Gastroesophageal sphincter (tissue), 3 donors: ENCODE results near the gene SDK1.

Experiments used
- CTCF ChIP-seq, 4 experiments: fragments of 200-600 bp in 2 of 4; fragments of 450-650 bp in 2 of 4; sonication (generic) in 1 of 4; IDR thresholded peaks; one replicate each; pipeline ENCODE4 v1.5.1; 2017 to 2019; ENCODE audit warnings: antibody characterized with exemption in 4 of 4, mild to moderate bottlenecking in 2 of 4, moderate library complexity in 2 of 4
- EP300 ChIP-seq: sonication (generic); formaldehyde crosslinking; IDR thresholded peaks from one replicate; pipeline ENCODE4 v1.6.1; 2017; ENCODE audit warnings: antibody characterized with exemption, mild to moderate bottlenecking

GRCh38 chr7:3264693-3265339, 36.2 kb upstream of the SDK1 start:
- no peak for TF ChIP-seq EP300
- no peak for TF ChIP-seq CTCF (IDR thresholded peaks at IDR 0.05)
